Measurements from ENCODE around the gene SMIM20.

SMIM20 gene

DNA sequence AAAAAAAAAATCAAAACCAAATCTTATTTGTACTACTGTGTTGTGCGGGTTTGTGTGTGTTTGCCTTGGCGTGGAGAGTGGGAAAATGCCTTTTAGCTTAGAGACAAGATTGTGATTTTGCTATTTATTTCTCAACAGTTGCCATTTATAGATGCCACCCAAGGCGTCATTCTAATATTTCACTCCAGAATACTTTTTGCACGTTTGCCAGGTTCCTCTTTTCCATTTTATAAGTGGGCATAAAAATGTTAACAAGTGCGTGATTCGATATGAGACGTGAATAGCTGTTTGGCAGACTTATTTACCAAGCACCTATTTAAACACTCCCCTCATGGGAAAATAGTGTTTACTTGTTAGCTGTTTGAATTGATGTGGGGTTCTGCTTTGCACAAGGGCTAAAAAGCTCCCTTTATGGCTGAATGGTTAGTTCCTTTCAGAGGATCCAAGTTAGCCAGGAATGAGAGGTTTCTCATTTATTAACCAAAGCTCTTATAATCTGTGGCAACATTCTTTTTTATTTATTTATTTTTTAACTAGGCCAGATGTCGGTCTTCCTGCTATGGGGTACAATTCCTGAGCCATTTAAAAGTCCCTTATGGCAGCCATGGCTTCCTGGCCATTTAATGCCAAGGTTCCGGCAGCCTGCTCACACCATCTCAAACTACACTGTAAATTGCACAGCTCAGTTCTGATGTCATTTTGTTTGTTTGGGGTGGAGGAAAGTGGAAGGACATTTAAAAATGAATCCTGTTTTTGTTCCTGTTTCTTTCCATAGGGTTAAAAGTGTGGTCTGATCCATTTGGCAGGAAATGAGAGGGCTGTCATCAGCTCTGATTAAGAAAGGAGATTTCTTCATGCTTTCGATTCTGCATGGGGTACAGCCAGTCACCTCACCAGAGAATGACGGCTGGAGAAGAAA, 14.6 kb downstream of the SMIM20 start:
- TF ChIP-seq, protein P1, sequence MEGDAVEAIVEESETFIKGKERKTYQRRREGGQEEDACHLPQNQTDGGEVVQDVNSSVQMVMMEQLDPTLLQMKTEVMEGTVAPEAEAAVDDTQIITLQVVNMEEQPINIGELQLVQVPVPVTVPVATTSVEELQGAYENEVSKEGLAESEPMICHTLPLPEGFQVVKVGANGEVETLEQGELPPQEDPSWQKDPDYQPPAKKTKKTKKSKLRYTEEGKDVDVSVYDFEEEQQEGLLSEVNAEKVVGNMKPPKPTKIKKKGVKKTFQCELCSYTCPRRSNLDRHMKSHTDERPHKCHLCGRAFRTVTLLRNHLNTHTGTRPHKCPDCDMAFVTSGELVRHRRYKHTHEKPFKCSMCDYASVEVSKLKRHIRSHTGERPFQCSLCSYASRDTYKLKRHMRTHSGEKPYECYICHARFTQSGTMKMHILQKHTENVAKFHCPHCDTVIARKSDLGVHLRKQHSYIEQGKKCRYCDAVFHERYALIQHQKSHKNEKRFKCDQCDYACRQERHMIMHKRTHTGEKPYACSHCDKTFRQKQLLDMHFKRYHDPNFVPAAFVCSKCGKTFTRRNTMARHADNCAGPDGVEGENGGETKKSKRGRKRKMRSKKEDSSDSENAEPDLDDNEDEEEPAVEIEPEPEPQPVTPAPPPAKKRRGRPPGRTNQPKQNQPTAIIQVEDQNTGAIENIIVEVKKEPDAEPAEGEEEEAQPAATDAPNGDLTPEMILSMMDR (IDR thresholded peaks at IDR 0.05; ENCODE audit: low read depth, low read length) = no peak
- no peak overlapping the region for H3K4me3 ChIP-seq (ENCODE audit: low read depth, low read length)

DNA sequence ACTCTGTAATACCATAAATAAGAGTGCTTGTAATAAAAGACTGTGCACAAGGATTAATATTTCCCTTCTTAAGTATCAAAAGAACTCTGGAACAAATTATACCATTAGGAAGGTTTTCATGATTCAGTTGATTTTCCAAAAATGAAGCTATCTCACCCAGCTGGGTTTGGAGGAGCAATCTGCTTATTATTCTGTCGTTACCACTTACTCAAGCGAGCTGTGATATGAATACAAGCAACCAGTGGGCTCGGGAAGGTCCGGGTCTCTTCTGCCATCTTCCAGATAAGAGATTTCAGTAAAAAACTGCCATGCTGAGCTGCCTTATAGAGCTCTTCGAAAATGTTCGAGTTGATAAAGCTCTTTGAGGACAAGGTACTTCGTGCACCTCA, 15.3 kb downstream of the SMIM20 start:
- TF ChIP-seq, protein P1 (IDR thresholded peaks at IDR 0.05; ENCODE audit: low read depth, low read length) = no peak
- H3K4me3 ChIP-seq (ENCODE audit: low read depth, low read length) = no peak overlapping the region

DNA sequence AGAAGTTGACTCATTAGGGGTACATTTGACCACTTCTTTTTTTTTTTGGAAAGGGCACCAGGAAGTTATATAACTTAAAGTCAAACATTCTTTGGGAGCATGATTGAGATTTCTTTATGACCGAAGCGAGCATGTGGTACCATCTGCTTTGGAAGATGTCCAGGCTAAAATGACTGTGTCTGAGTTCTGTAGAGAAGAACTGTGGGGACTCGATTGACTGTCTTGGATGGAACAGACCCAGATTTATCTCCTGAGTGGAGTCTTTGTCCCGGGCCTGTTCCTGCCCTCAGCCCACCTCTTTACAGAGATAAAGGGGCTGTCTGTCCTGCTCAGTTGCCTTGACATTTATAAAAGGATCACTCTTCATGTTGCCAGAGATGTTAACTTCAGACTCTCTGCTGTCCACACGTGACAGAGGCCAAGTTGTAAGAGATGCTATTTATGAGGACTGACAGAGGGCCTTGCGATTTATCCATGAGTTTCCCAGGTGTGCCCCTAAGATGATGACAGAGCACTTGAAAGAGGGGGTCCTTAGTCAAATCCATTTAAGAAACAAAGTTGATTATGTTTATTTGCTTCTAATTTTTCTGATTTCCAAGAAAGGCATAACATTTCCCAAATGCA, 16.8 kb downstream of the SMIM20 start:
- TF ChIP-seq, protein P1 (IDR thresholded peaks at IDR 0.05; ENCODE audit: low read depth, low read length) = no peak
- no peak overlapping the region for H3K4me3 ChIP-seq (ENCODE audit: low read depth, low read length)

DNA sequence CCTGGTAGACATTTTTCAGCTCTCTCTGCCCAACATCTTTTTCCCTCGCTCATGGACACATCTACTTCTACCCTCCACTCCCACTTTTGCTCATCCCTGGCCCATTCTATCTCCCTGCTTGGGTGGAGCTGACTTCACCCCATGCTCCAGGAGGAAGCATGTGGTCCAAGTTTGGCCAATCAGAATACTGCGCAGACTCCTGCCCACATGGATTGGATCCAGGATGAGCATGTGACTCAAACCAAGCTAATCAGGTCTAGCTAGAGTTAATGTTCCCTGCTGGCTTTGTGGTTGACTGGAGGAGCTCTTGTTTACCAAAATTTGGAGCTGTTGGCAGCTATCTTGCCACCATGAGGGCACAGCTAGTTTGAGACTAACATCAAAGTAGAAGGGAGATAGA, 22.7 kb downstream of the SMIM20 start:
- TF ChIP-seq, protein P1 (IDR thresholded peaks at IDR 0.05; ENCODE audit: low read depth, low read length) = no peak
- no peak overlapping the region for H3K4me3 ChIP-seq (ENCODE audit: low read depth, low read length)

DNA sequence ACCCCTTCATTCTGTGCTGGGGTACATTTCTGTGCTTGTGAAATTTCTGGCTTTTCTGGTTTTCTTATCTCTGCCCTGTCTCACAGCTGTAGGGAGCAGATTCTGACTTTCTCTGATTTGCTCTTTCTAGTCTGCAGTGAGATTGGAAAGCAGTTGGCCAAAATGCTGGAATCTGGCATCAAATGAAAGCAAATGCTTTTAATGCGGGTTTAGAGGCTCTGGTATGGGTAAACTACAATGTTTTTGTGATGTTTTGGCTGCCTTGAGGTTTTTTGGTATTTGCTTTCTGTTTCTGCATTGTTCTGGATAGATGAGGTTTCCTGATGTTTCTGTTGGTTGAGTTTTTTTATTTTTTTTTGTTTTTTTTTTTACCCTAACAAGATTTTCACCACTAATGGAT, 23.8 kb downstream of the SMIM20 start:
- no peak overlapping the region for H3K4me3 ChIP-seq (ENCODE audit: low read depth, low read length)
- TF ChIP-seq, protein P1 (IDR thresholded peaks at IDR 0.05; ENCODE audit: low read depth, low read length) = no peak

DNA sequence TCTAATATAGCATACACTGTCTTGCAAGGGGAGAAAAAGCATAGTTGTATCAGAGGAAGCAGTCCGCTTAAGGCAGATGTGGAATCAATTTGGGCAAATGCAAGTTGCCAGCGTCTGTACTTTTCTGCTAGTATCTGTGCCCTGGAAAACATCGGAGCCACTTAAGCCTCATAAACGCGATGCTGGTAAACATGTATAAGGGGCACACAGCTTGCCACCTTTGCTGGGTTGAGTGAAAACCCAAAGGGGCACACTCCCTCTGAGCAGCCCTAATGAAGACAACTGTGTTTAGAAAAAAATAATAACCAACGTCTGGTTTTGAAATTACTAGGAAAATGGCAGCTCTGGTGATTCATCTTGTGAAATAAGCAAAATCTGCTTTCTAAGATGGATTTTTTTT, 24.3 kb downstream of the SMIM20 start:
- TF ChIP-seq, protein P1 (IDR thresholded peaks at IDR 0.05; ENCODE audit: low read depth, low read length) = no peak
- H3K4me3 ChIP-seq (ENCODE audit: low read depth, low read length) = no peak overlapping the region

DNA sequence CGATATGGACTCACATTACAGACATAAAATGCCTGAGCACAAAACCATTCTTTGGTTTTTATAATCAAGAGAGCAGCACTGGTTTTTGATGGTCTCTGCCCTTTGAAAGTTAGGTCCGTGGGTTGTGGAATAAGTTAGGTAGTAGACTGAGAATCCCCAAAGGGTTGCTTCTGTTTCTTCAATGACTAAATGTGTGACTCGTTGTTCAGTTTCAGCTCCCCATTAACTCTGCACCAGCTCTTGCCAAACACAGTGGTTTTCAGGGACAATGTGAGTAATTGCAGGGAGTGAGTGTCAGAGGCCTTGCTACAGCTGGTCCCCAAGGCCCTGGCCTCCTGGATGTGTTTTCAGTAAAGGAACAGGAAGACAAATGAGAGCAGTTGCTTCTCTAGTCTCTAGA, 24.8 kb downstream of the SMIM20 start:
- TF ChIP-seq, protein P1 (IDR thresholded peaks at IDR 0.05; ENCODE audit: low read depth, low read length) = no peak
- no peak overlapping the region for H3K4me3 ChIP-seq (ENCODE audit: low read depth, low read length)
